Subcutaneous adipose tissue (tissue), 4 donors: ENCODE data around the gene LRP1B. TPM values are rescaled to one million over a fixed set of nuclear protein-coding genes. Genes with fewer than 3 reads are reported as not detected.

Experiments used
- total RNA-seq, 4 donors: library from RNA; depleted of rRNA; stranded (reverse); fragments of >200 nt; gene quantifications; one replicate each; pipeline ENCODE4 v1.1.0, GENCODE V29; 2016
- TF ChIP-seq, protein P1 (sequence below): fragments of 450-650 bp; IDR thresholded peaks from one replicate; pipeline ENCODE4 v1.5.1; 2016; ENCODE audit warnings: low read depth, mild to moderate bottlenecking, control low read depth, antibody characterized with exemption, moderate library complexity

LRP1B gene
- total RNA-seq, 4 donors from 2014 or later = 4.2 to 50.2 (median 14.7) TPM

GRCh38 chr2:140555701-140556100 lies 1575.1 kb downstream of the LRP1B start:
- TF ChIP-seq, protein P1, sequence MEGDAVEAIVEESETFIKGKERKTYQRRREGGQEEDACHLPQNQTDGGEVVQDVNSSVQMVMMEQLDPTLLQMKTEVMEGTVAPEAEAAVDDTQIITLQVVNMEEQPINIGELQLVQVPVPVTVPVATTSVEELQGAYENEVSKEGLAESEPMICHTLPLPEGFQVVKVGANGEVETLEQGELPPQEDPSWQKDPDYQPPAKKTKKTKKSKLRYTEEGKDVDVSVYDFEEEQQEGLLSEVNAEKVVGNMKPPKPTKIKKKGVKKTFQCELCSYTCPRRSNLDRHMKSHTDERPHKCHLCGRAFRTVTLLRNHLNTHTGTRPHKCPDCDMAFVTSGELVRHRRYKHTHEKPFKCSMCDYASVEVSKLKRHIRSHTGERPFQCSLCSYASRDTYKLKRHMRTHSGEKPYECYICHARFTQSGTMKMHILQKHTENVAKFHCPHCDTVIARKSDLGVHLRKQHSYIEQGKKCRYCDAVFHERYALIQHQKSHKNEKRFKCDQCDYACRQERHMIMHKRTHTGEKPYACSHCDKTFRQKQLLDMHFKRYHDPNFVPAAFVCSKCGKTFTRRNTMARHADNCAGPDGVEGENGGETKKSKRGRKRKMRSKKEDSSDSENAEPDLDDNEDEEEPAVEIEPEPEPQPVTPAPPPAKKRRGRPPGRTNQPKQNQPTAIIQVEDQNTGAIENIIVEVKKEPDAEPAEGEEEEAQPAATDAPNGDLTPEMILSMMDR = no peak

GRCh38 chr2:140552634-140553033 lies 1578.2 kb downstream of the LRP1B start:
- TF ChIP-seq, protein P1 = no peak

DNA sequence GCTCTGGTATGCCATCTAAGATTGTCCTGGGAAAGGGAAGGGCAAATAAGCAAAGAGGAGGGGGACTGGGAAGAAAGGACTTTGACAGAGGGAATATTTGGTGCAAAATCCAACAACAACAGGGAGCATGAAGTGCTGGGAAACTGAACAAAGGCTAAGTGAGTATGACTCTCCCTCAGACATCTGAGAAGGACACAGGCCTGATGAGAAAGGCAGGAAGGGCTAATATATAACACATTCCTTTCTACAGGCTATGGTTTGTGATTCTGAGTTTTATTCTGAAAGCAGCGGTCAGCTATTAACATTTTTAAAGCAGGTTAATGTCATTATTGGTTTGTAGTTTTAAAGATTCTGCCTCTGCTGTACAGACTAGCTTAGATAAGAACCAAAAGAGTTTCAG lies 1579.5 kb downstream of the LRP1B start:
- TF ChIP-seq, protein P1 = no peak

GRCh38 chr2:140550821-140551220 lies 1580.0 kb downstream of the LRP1B start:
- TF ChIP-seq, protein P1 = no peak

DNA sequence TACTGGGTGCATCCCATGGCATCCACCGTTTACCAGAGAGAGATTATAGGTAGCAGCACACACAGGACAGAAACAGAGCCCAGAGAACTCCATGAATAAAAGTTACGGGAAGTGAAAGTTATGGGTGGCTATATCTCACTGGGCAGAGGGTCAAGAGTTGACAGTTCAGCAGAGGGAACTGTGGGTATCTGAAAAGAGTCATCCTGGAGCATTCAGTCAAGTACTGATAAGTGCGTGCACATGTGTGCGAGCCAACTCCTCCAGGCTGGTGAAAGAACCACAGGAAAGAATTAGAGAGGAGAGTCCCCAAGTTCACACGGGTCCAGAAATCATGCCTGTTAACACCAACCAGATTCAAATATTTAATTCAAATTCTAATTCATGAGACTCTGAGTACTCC lies 1588.2 kb downstream of the LRP1B start:
- TF ChIP-seq, protein P1 = no peak

GRCh38 chr2:140539242-140539875 lies 1591.5 kb downstream of the LRP1B start:
- TF ChIP-seq, protein P1 = no peak

- TF ChIP-seq, protein P1 = no peak
These were observed 1601.1 kb downstream of the LRP1B start for GRCh38 chr2:140529706-140530105.
